Right renal pelvis (tissue), 4 donors: ENCODE results near the gene TM9SF1. TPM values are rescaled to one million over a fixed set of nuclear protein-coding genes. Genes with fewer than 3 reads are reported as not detected.

Source experiments
- polyA plus RNA-seq, 4 donors: library from polyadenylated mRNA; unstranded; fragments of 120-200 nt; gene quantifications; one replicate each; pipeline ENCODE4 v1.2.1, GENCODE V29; 2013; ENCODE audit not compliant: insufficient read length in 4 of 4

TM9SF1 gene
- polyA plus RNA-seq, 4 donors = 37.8 to 48.9 (median 41.3) TPM

Other genes starting within 250 kb of the TM9SF1 start
- 10 to 100 TPM; 39.2 to 64.1 (median 45.3) TPM for gene DHRS4, start 241.7 kb downstream of the TM9SF1 start, polyA plus RNA-seq
- 10 to 100 TPM; 28.8 to 49.0 (median 41.4) TPM for gene DHRS4L2, start 206.5 kb downstream of the TM9SF1 start, polyA plus RNA-seq
- 1 to 10 TPM; 1.9 to 2.3 (median 2.3) TPM for gene CARMIL3, start 143.4 kb downstream of the TM9SF1 start, polyA plus RNA-seq
- under 1 TPM in 1 of 4 donors, not detected in 3; 0.03 TPM for gene CPNE6, start 123.9 kb downstream of the TM9SF1 start, polyA plus RNA-seq
- 10 to 100 TPM; 25.4 to 39.1 (median 30.4) TPM for gene PCK2, start 101.1 kb downstream of the TM9SF1 start, polyA plus RNA-seq
- 10 to 100 TPM; 79.8 to 83.5 (median 81.4) TPM for gene DCAF11, start 80.7 kb downstream of the TM9SF1 start, polyA plus RNA-seq
- gene NRL, start 80.5 kb downstream of the TM9SF1 start, polyA plus RNA-seq = 1 to 10 TPM; 2.5 to 3.7 (median 2.8) TPM
- 1 to 10 TPM in 2 of 4 donors, under 1 TPM in 2; 0.87 to 1.2 (median 0.97) TPM for gene FITM1, start 64.8 kb downstream of the TM9SF1 start, polyA plus RNA-seq
- gene PSME1, start 59.2 kb downstream of the TM9SF1 start, polyA plus RNA-seq = 100 to 1,000 TPM; 198 to 214 (median 206) TPM
- 10 to 100 TPM; 14.5 to 24.2 (median 18.9) TPM for gene EMC9, start 53.9 kb downstream of the TM9SF1 start, polyA plus RNA-seq
- gene PSME2, start 48.8 kb downstream of the TM9SF1 start, polyA plus RNA-seq = 100 to 1,000 TPM; 156 to 183 (median 168) TPM
- gene RNF31, start 47.9 kb downstream of the TM9SF1 start, polyA plus RNA-seq = 10 to 100 TPM; 49.2 to 54.2 (median 49.4) TPM
- gene IRF9, start 34.2 kb downstream of the TM9SF1 start, polyA plus RNA-seq = 10 to 100 TPM; 45.4 to 65.2 (median 60.4) TPM
- 10 to 100 TPM; 60.0 to 70.1 (median 64.3) TPM for gene REC8, start 23.4 kb downstream of the TM9SF1 start, polyA plus RNA-seq
- gene IPO4, start 6.6 kb downstream of the TM9SF1 start, polyA plus RNA-seq = 10 to 100 TPM; 33.2 to 41.3 (median 34.0) TPM
- 1 to 10 TPM; 3.7 to 4.8 (median 4.3) TPM for gene TSSK4, start 10.3 kb upstream of the TM9SF1 start, polyA plus RNA-seq
- gene CHMP4A, start 18.0 kb upstream of the TM9SF1 start, polyA plus RNA-seq = 10 to 100 TPM; 43.5 to 50.7 (median 49.8) TPM
- 10 to 100 TPM; 14.8 to 19.3 (median 16.2) TPM for gene MDP1, start 20.6 kb upstream of the TM9SF1 start, polyA plus RNA-seq
- gene NEDD8, start 36.9 kb upstream of the TM9SF1 start, polyA plus RNA-seq = 100 to 1,000 TPM; 222 to 245 (median 238) TPM
- gene GMPR2, start 37.5 kb upstream of the TM9SF1 start, polyA plus RNA-seq = 100 to 1,000 TPM; 102 to 121 (median 118) TPM
- 10 to 100 TPM; 55.5 to 70.6 (median 58.7) TPM for gene TINF2, start 47.2 kb upstream of the TM9SF1 start, polyA plus RNA-seq
- gene TGM1, start 67.7 kb upstream of the TM9SF1 start, polyA plus RNA-seq = 1 to 10 TPM; 1.4 to 2.3 (median 2.1) TPM
- gene RABGGTA, start 76.2 kb upstream of the TM9SF1 start, polyA plus RNA-seq = 10 to 100 TPM; 19.7 to 24.1 (median 20.8) TPM
- 10 to 100 TPM; 44.6 to 56.9 (median 46.2) TPM for gene DHRS1, start 104.3 kb upstream of the TM9SF1 start, polyA plus RNA-seq
- gene NOP9, start 104.4 kb upstream of the TM9SF1 start, polyA plus RNA-seq = 10 to 100 TPM; 26.7 to 27.7 (median 27.0) TPM
- gene CIDEB, start 112.5 kb upstream of the TM9SF1 start, polyA plus RNA-seq = 10 to 100 TPM; 21.8 to 27.6 (median 24.6) TPM
- 1 to 10 TPM; 1.8 to 2.5 (median 2.0) TPM for gene LTB4R2, start 114.7 kb upstream of the TM9SF1 start, polyA plus RNA-seq
- 1 to 10 TPM; 2.6 to 4.7 (median 3.8) TPM for gene LTB4R, start 116.1 kb upstream of the TM9SF1 start, polyA plus RNA-seq
- gene ADCY4, start 139.6 kb upstream of the TM9SF1 start, polyA plus RNA-seq = 10 to 100 TPM; 15.6 to 24.9 (median 20.4) TPM
- gene RIPK3, start 144.6 kb upstream of the TM9SF1 start, polyA plus RNA-seq = 1 to 10 TPM; 2.7 to 4.1 (median 3.2) TPM
- gene NFATC4, start 172.7 kb upstream of the TM9SF1 start, polyA plus RNA-seq = 10 to 100 TPM; 60.9 to 74.3 (median 64.2) TPM
- gene NYNRIN, start 203.6 kb upstream of the TM9SF1 start, polyA plus RNA-seq = 10 to 100 TPM; 45.3 to 48.0 (median 47.7) TPM
- gene CBLN3, start 234.2 kb upstream of the TM9SF1 start, polyA plus RNA-seq = 1 to 10 TPM; 2.5 to 3.5 (median 3.2) TPM
- gene KHNYN, start 234.5 kb upstream of the TM9SF1 start, polyA plus RNA-seq = 10 to 100 TPM; 40.7 to 45.5 (median 44.3) TPM
- 10 to 100 TPM; 57.0 to 84.9 (median 63.0) TPM for gene SDR39U1, start 247.3 kb upstream of the TM9SF1 start, polyA plus RNA-seq